GF-D8 (cell line): ENCODE results near the gene PI4K2A.

ENCODE experiments used
- DNase-seq: peaks from one replicate; lab custom pipeline; 2025; lab: John Stamatoyannopoulos, UW

The PI4K2A gene

GRCh38 chr10:97707134-97707861, 66.8 kb downstream of the PI4K2A start:
- DNase-seq: no peak

- no peak for DNase-seq
These were observed 67.7 kb downstream of the PI4K2A start for GRCh38 chr10:97708167-97708566.

- DNase-seq: peak; percentile 24
These were observed 68.8 kb downstream of the PI4K2A start for GRCh38 chr10:97708976-97709946.

GRCh38 chr10:97711640-97712572, 71.4 kb downstream of the PI4K2A start:
- DNase-seq: peak; percentile 30

GRCh38 chr10:97713339-97713825, 72.9 kb downstream of the PI4K2A start, which contains the start of gene MARVELD1:
TSS of gene MARVELD1 (plus strand) at chr10:97713730. CDS start at chr10:97713877, 147 bp downstream.
- DNase-seq: peak; percentile 58

GRCh38 chr10:97713826-97714400, 73.4 kb downstream of the PI4K2A start:
- DNase-seq: peak; percentile 24

GRCh38 chr10:97714401-97715258, 74.2 kb downstream of the PI4K2A start:
- DNase-seq: peak; percentile 27

- DNase-seq: no peak
These were observed 74.9 kb downstream of the PI4K2A start for GRCh38 chr10:97715259-97715874.

- DNase-seq: no peak
These were observed 77.2 kb downstream of the PI4K2A start for GRCh38 chr10:97717627-97718026.

- peak; percentile 41 for DNase-seq
These were observed 77.7 kb downstream of the PI4K2A start for GRCh38 chr10:97718178-97718577.

- no peak for DNase-seq
These were observed 78.2 kb downstream of the PI4K2A start for GRCh38 chr10:97718659-97719142.

GRCh38 chr10:97719602-97720001, 79.1 kb downstream of the PI4K2A start:
- no peak for DNase-seq

- peak; percentile 10 for DNase-seq
These were observed 81.7 kb downstream of the PI4K2A start for GRCh38 chr10:97721871-97722780.

- DNase-seq: no peak
These were observed 82.5 kb downstream of the PI4K2A start for GRCh38 chr10:97723001-97723400.

GRCh38 chr10:97724341-97724941, 84.0 kb downstream of the PI4K2A start:
- DNase-seq: no peak
